ENCODE measurements around the gene ZBTB32.
"Not testable (repeated sequence)": the region's sequence is repeated elsewhere in the genome, so short reads cannot be mapped to it uniquely, and the experiment has no call there.

The ZBTB32 gene

DNA sequence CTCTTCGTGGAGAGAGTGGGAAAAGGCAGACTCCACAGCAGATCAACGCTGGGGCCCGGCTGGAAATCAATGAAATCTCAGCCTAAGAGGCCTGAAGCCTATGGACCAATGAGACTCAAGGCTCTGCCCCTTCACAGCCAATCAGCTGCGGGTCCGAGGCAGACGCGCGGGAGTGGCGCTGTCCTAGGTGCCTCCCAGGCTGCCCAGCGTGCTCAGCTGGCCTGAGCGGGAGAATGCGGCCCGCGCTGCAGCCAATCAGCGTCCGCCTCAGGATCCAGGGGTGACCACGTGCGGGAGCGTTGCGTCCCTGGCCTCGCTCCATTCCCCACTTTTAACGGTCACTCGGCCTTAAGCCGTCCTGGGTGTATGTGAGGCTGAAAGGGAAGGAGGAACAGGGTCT, at the start of gene ZBTB32:
Gene ZBTB32, plus strand, starts transcription at position 341 of the 400 bp plus-strand sequence. CDS start 10,069 bp downstream, outside the sequence.
- DNase-seq (ENCODE audit: low spot score) = no peak

GRCh38 chr19:35654828-35655227, 49.5 kb upstream of the ZBTB32 start:
- DNase-seq (ENCODE audit: low spot score) = not testable (repeated sequence)

- DNase-seq (ENCODE audit: low spot score) = no peak
These were observed 48.8 kb upstream of the ZBTB32 start for GRCh38 chr19:35655600-35655999.

- DNase-seq (ENCODE audit: low spot score) = no peak
These were observed 47.7 kb upstream of the ZBTB32 start for GRCh38 chr19:35656700-35657099.

GRCh38 chr19:35657904-35658700, 46.3 kb upstream of the ZBTB32 start:
- no peak for DNase-seq (ENCODE audit: low spot score)

GRCh38 chr19:35661995-35662340, 42.4 kb upstream of the ZBTB32 start:
- no peak for DNase-seq (ENCODE audit: low spot score)

DNA sequence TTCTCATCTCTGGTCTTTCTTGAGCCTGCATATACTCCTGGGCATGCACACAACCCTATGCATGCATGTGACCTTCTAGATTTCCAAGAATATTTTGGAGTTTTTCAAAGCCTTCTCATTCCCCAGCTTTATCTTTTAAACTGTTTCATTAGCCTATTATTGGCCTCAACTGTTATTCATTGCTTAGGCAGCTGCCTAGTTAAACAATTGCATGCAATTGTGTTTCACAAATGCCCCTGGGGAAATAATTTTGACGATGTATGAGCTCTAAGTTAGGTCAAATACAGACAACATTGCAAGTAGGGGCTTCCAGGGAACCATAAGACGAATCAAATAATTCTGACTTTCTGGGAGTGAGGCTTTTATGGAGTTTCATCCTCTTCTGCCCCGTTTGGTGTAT, 40.4 kb upstream of the ZBTB32 start:
- no peak for DNase-seq (ENCODE audit: low spot score)

GRCh38 chr19:35665157-35665556, 39.2 kb upstream of the ZBTB32 start:
- no peak for DNase-seq (ENCODE audit: low spot score)

- no peak for DNase-seq (ENCODE audit: low spot score)
These were observed 38.8 kb upstream of the ZBTB32 start for GRCh38 chr19:35665604-35666003.

- no peak for DNase-seq (ENCODE audit: low spot score)
These were observed 38.0 kb upstream of the ZBTB32 start, which contains the start of gene UPK1A for GRCh38 chr19:35666251-35666913. Gene UPK1A (plus strand): TSS chr19:35666517. CDS start chr19:35666813, 296 bp downstream.

DNA sequence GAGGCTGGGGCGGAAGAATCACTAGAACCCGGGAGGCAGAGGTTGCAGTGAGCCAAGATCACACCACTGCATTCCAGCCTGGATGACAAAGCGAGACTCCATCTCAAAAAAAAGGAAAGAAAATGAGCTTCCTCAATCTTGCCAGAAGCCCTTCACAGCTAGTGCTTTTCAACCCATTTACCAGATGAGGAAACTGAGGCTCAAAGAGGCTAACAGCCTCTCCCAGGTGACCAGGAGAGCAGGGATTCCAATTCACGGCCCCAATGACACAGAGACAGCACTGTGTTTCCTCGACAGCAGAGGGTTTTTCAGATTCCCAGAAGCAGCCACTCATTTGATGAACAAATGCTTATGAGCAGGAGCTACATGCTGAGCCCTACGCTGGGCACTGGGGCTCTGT, 34.8 kb upstream of the ZBTB32 start:
- no peak for DNase-seq (ENCODE audit: low spot score)

- DNase-seq (ENCODE audit: low spot score) = no peak
These were observed 34.4 kb upstream of the ZBTB32 start for GRCh38 chr19:35669974-35670373.

- no peak for DNase-seq (ENCODE audit: low spot score)
These were observed 33.7 kb upstream of the ZBTB32 start for GRCh38 chr19:35670686-35671085.

- DNase-seq (ENCODE audit: low spot score) = no peak
These were observed 32.5 kb upstream of the ZBTB32 start for GRCh38 chr19:35671818-35672217.

DNA sequence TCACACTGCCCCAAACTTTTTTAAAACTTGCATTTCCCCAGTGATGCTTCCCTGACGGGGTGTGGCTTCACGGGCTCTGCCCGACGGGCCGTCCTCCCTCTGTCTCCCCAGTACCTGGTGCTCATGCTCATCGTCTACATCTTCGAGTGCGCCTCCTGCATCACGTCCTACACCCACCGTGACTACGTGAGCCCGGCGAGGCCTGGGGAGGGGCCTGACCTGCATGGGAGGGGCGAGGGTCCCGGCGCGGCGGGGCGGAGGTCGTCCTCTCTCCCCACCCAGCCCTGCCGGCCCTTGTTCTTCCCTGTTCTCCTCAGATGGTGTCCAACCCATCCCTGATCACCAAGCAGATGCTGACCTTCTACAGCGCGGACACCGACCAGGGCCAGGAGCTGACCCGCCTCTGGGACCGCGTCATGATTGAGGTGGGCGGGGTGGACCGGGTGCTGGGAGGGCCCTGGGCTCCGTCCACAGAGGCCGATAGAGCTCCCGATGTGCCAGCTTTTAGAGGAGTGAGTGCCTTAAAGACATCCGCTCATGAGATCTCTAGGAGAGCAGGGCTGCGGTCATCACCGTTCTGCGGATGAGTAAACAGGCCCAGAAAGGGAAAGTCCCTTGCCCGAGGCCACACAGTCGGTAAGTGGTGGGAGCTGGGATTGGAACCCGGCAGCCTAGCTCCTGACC, 31.1 kb upstream of the ZBTB32 start:
- no peak for DNase-seq (ENCODE audit: low spot score)

- DNase-seq (ENCODE audit: low spot score) = no peak
These were observed 28.7 kb upstream of the ZBTB32 start for GRCh38 chr19:35675589-35676140.

GRCh38 chr19:35689836-35690235, 14.5 kb upstream of the ZBTB32 start:
- DNase-seq (ENCODE audit: low spot score) = no peak

GRCh38 chr19:35691106-35691505, 13.3 kb upstream of the ZBTB32 start:
- DNase-seq (ENCODE audit: low spot score) = not testable (repeated sequence)

- DNase-seq (ENCODE audit: low spot score) = no peak
These were observed 12.3 kb upstream of the ZBTB32 start for GRCh38 chr19:35692010-35692409.

DNA sequence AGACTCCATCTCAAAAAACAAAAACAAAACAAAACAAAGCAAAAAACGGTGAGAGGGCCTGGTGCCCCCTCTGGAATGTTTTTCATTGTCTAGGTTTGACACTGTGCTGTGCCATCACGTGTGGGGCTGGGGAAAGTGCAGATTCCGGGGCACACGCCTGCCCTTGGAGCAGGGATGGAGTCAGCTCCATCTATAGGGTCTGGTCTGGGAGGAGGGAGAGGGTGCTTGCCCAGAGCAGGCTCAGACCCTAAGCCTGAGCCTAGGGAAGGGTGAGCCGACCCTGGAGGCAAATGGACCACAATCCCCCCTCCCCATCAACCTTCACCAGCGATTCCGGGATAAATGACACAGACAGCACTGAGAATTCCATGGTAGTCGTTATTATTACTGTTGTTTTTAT, 10.9 kb upstream of the ZBTB32 start:
- no peak for DNase-seq (ENCODE audit: low spot score)

DNA sequence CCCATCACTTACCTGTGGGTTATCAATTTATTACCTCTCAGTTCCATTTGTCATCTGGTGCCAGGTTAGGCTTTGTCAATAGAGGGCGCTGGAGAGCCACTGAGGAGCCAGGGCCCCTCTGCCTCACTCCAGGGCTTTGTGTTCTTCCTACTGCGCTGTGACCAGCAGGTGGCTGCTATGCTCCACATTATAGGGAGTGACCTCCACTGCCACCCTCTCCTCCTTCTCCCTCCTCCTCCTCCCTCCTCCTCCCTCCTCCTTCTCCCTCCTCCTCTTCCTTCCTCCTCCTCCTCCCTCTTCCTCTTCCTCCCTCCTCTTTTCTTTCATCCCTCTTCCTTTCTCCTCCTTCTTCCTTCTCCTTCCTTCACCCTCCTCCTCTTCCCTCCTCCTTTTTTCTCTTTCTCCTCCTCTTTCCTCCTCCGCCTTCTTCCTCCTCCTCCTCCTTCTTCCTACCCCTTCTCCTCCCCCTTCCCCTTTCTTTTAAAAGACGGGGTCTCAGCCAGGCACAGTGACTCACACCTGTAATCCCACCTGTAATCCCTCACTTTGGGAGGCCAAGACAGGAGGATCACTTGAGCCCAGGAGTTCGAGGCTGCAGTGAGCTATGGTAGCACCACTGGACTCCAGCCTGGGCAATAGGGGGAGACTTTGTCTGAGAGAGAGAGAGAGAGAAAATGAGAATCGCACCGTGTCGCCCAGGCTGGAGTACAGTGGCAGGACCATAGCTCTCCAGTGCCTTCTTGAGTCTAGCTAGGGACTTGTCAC, 10.3 kb upstream of the ZBTB32 start:
- peak; percentile 93 for DNase-seq (ENCODE audit: low spot score)

- no peak for DNase-seq (ENCODE audit: low spot score)
These were observed 8.4 kb upstream of the ZBTB32 start for GRCh38 chr19:35695895-35696422.
